Fibroblast of villous mesenchyme (primary cell): ENCODE data around the gene PAX5. TPM values are rescaled to one million over a fixed set of nuclear protein-coding genes. Genes with fewer than 3 reads are reported as not detected.

ENCODE experiments used
- DNase-seq: peaks from one replicate; pipeline ENCODE4 v3.0.0-alpha.2; 2010; ENCODE audit warnings: low read depth
- H3K4me3 ChIP-seq: 2 replicates; pipeline ENCODE4 v1.5.1; 2011; ENCODE audit warnings: low read depth, mild to moderate bottlenecking, low read length
- CTCF ChIP-seq: IDR thresholded peaks from 2 replicates; pipeline ENCODE4 v1.5.1; 2012; ENCODE audit warnings: low read depth, mild to moderate bottlenecking, low read length; ENCODE audit not compliant: insufficient read depth
- total RNA-seq: library from RNA; depleted of rRNA; stranded (reverse); fragments of >200 nt; gene quantifications from 2 replicates; pipeline ENCODE4 v1.2.3, GENCODE V29; 2012

Gene PAX5
- total RNA-seq, 1 donor = not detected

GRCh38 chr9:36822201-36822600, 211.9 kb downstream of the PAX5 start:
- TF ChIP-seq CTCF = no peak
- DNase-seq = no peak
- H3K4me3 ChIP-seq = no peak overlapping the region

- DNase-seq = no peak
- no peak for TF ChIP-seq CTCF
- no peak overlapping the region for H3K4me3 ChIP-seq
Measured at GRCh38 chr9:36820392-36820861, 213.6 kb downstream of the PAX5 start.

GRCh38 chr9:36818965-36819870, 214.8 kb downstream of the PAX5 start:
- no peak for DNase-seq

GRCh38 chr9:36818242-36818938, 215.7 kb downstream of the PAX5 start:
- H3K4me3 ChIP-seq = no peak overlapping the region
- no peak for DNase-seq
- no peak for TF ChIP-seq CTCF

More at GRCh38 chr9:36818965-36819870, 214.8 kb downstream of the PAX5 start:
- no peak for TF ChIP-seq CTCF
- H3K4me3 ChIP-seq = no peak overlapping the region

GRCh38 chr9:36817160-36817834, 216.8 kb downstream of the PAX5 start:
- TF ChIP-seq CTCF = no peak
- H3K4me3 ChIP-seq = no peak overlapping the region
- no peak for DNase-seq

- no peak for DNase-seq
- TF ChIP-seq CTCF = no peak
- H3K4me3 ChIP-seq = no peak overlapping the region
Measured at GRCh38 chr9:36816371-36816770, 217.7 kb downstream of the PAX5 start.
